ES-I3 (cell line): ENCODE data around the gene RPTOR.
"Not testable (repeated sequence)": the region's sequence is repeated elsewhere in the genome, so short reads cannot be mapped to it uniquely, and the experiment has no call there.

Experiments
- H3K36me3 ChIP-seq: 2 replicates; pipeline ENCODE4 v1.6.1; 2013; ENCODE audit warnings: mild to moderate bottlenecking, low read length, control low read depth, moderate library complexity; ENCODE audit not compliant: insufficient read depth
- H3K4me1 ChIP-seq: 2 replicates; pipeline ENCODE4 v1.6.1; 2013; ENCODE audit warnings: mild to moderate bottlenecking, control low read depth, low read length; ENCODE audit not compliant: insufficient read depth
- H3K9ac ChIP-seq: 2 replicates; pipeline ENCODE4 v1.6.1; 2013; ENCODE audit warnings: low read depth, mild to moderate bottlenecking, low read length, moderate library complexity
- H3K9me3 ChIP-seq: 2 replicates; pipeline ENCODE4 v1.6.1; 2013; ENCODE audit warnings: mild to moderate bottlenecking, low read length, moderate library complexity; ENCODE audit not compliant: control insufficient read depth, insufficient read depth

Gene RPTOR

DNA sequence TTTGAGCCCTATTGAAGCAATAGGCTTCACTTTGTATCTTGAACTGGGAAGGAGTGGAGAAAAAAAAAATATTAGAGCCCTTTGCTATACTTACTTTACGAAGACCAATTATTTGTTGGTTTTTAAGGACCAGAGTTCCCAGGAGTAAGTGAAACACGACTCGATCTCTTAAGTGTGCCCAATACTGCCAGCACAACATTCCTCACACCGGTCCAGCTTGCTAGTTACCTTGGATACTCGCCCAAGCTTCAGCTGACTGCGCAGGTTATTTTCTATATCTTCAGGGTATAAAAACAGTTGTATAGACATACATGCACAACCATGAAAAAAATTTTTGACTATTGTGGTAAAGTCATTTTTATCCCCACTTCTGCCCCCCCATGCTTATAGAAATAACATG lies 72.1 kb downstream of the RPTOR start:
- Histone ChIP-seq H3K9ac (no peak overlapping the region), H3K9me3 (no peaks in the 10 kb centered on the region), H3K4me1 (peaks cover 27% of the 10 kb centered on the region; the same call in 1 of the 2 replicates), H3K36me3 (no peaks in the 10 kb centered on the region; the same call in 1 of the 2 replicates)

DNA sequence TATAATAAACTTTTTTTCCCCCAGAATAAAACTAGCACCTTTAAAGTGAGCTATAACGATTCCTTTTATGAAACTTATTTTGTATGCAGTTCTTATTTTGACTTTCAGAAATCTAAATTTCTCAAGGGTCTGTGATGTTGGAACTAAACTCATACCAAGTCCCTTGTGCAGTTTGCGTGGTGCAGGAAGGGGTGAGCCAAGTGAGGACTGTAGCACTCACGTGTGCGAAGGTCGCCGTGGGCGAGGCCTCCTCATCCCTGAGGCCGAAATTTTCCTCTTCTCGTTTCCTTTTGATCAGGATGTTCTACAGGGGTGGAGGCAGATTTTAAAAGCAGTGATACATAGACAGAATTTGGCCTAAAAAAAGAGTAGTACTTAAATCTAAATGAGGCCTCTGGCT lies 73.7 kb downstream of the RPTOR start:
- Histone ChIP-seq H3K9me3 (no peaks in the 10 kb centered on the region), H3K9ac (no peak overlapping the region), H3K4me1 (peaks cover 27% of the 10 kb centered on the region; the same call in 1 of the 2 replicates), H3K36me3 (no peaks in the 10 kb centered on the region)

DNA sequence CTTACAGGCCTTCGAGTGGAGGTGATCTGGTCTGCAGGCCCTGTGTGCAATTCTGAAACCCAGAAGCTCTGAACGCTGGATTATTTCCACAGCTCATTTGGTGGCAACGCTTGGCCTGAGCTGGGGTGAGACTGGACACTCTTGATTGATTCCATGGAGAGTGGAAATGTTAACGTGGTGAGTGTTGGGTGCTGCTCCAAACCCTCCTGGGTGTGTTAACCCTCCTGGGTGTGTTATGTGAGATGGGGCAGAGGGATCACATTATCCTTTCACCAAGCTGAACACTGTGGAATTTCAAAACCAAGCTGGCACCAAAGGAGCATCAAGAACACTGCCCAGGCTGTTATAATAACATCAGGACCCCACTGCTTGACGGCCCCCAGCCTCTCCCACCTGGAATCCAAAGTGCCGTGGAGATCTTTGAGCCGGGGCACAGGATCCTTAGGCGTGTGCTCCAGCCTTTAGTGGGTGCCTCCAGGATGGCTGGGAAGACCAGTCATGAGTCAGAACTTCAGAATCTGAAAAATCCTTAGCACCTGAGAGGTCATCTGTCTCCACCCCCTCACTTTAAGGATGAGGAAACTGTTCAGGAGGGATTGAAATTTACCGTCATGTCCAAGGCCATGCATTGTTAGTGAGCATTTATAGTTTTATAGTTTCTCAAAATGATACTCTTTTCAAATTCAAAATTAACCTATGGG lies 75.0 kb downstream of the RPTOR start:
- H3K9ac ChIP-seq = no peak overlapping the region
- no peaks in the 10 kb centered on the region for H3K36me3 ChIP-seq
- H3K4me1 ChIP-seq = peaks cover 30% of the 10 kb centered on the region
- H3K9me3 ChIP-seq = no peaks in the 10 kb centered on the region

DNA sequence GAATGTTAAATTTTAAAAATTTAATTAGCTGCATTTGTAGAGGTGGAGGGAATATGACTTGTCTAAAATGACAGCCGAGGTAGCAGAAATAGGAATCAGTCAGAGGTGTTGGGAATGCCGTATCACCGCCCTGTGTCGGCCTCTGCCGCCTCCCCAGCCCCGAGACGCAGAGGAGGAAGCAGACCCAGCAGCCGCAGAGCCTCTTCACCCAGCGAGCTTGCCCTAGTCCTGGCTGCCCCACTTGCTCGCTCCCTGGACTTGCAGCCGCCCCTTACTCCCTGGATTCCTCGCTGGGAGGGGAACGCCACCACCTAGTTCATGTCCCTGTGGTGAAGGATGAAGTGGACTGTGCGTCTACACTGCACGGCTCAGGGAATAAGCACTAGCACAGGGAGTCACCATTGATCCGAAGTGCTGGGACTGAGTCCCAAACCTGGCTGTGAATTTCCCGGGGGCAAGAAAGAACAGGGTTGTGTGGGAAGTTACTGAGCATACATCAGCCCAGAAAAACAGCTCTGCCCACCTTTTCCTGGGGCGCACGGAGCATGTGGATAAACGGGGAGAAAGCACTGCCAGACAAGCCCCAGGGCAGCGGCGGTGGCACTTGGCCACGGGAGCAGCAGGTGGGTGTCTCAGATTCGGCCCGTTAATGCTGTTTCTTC lies 76.8 kb downstream of the RPTOR start:
- H3K9ac ChIP-seq = no peak overlapping the region

DNA sequence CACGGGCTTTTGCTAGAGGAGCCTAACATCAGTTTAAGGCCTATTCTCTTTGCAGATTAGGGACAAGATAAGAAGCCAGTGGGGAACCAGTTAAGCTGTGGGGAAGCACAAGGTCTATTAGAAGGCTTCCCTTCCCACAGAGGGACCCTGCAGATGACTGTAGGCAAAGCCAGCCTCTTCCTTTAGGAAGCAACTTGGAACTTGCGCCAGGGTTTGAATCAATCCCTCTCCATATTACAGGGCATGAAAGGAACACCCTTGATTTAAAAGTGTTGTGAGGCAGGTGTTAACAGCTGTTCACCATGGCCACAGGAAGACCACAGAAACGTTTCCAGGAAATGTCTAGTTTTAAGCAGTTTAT lies 77.3 kb downstream of the RPTOR start:
- no peaks in the 10 kb centered on the region for H3K9me3 ChIP-seq
- no peaks in the 10 kb centered on the region for H3K36me3 ChIP-seq
- H3K9ac ChIP-seq = no peak overlapping the region
- H3K4me1 ChIP-seq = peaks cover 27% of the 10 kb centered on the region

More for the DNA sequence above, 76.8 kb downstream of the RPTOR start:
- H3K9me3 ChIP-seq = no peaks in the 10 kb centered on the region
- no peaks in the 10 kb centered on the region for H3K36me3 ChIP-seq
- peaks cover 27% of the 10 kb centered on the region for H3K4me1 ChIP-seq

DNA sequence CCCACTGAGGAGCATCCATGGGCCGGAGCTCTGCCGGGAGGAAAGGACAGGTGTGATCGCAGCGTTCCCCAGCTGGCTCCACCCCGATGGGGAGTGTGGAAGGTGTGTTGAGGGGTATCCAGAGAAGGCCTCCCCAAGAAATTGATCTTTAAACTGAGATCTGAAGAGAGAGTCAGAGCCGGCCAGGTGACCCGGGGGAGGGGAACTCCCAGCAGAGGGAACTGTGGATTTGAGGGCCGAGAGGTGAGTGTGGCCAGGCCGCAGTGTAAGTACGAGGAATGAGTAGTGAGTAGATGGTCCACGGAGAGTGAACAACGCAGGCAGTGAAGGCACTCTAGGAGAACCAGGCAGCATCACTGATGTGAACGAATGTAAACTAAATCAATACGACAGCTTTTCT lies 80.2 kb downstream of the RPTOR start:
- no peak overlapping the region for H3K9ac ChIP-seq

DNA sequence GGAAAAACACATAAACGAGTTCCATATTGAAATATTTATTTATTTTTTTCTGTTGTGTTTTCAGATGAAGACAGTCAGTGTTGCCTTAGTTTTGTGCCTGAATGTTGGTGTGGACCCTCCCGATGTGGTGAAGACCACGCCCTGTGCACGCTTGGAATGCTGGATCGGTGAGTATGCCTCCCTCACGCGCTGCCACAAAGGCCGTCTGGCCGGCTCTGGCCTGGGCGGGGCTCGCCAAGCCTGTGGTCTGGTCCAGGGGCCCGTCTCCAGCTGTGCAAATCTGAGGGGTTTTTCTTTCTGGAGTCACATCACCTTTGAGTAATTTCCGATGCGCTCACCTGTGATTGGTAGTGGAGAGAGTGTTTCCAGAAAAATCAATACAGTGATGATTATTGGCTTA lies 81.0 kb downstream of the RPTOR start:
- Histone ChIP-seq H3K9ac (no peak overlapping the region), H3K36me3 (no peaks in the 10 kb centered on the region), H3K9me3 (no peaks in the 10 kb centered on the region), H3K4me1 (peaks cover 12% of the 10 kb centered on the region)

More for the DNA sequence above, 80.2 kb downstream of the RPTOR start:
- Histone ChIP-seq H3K4me1 (peaks cover 13% of the 10 kb centered on the region), H3K36me3 (no peaks in the 10 kb centered on the region), H3K9me3 (no peaks in the 10 kb centered on the region)

DNA sequence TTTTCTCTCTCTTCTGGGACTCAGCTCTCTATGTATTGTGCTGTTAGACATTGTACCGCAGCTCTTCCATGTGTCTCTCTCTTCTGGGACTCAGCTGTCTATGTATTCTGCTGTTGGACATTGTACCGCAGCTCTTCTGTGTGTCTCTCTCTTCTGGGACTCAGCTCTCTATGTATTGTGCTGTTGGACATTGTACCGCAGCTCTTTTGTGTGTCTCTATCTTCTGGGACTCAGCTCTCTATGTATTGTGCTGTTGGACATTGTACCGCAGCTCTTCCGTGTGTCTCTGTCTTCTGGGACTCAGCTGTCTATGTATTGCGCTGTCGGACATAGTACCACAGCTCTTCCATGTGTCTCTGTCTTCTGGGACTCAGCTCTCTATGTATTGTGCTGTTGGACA lies 84.2 kb downstream of the RPTOR start:
- H3K4me1 ChIP-seq = peaks cover 13% of the 10 kb centered on the region
- H3K9me3 ChIP-seq, H3K36me3 ChIP-seq, H3K9ac ChIP-seq: not testable (repeated sequence)

DNA sequence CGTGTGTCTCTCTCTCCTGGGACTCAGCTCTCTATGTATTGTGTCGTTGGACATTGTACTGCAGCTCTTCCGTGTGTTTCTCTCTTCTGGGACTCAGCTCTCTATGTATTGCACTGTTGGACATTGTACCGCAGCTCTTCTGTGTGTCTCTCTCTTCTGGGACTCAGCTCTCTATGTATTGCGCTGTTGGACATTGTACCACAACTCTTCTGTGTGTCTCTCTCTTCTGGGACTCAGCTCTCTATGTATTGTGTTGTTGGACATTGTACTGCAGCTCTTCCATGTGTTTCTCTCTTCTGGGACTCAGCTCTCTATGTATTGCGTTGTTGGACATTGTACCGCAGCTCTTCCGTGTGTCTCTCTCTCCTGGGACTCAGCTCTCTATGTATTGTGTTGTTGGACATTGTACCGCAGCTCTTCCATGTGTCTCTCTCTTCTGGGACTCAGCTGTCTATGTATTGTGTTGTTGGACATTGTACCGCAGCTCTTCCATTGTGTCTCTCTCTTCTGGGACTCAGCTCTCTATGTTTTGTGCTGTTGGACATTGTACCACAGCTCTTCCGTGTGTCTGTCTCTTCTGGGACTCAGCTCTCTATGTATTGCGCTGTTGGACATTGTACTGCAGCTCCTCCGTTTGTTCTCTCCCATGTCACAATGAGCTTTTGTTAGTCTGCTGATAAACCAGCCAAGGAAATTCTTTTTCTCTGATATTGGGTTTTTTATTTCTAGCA lies 84.8 kb downstream of the RPTOR start:
- Histone ChIP-seq H3K9ac (no peak overlapping the region), H3K4me1 (peaks cover 13% of the 10 kb centered on the region), H3K36me3 (no peaks in the 10 kb centered on the region), H3K9me3 (no peaks in the 10 kb centered on the region)

DNA sequence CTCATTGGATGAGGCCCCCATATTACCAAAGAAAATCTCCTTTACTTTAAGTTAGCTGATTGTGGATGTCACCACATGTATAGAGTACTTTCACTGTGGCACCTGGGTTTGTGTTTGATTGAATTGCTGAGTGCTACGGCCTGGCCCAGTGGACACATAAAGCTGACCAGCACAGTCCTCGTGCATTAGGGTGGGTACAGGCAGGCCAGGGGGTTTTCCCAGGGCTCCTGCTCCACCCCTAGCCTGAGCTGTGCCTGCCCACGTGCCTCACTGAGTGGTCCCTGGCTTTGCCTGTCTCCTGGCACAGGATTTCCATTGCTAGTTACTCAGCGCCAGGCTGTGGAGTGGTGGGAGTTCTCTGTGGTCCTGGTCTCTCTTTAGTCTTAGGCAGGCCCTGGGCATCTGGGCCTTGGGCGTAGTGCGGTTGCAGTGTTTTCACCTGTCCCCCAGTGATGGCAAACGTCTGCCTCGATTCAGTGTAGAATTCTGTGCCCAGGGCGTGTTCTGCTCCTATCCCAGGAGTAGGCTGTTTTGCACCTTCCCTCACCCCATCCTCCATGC lies 86.0 kb downstream of the RPTOR start:
- peaks cover 9% of the 10 kb centered on the region; the same call in 1 of the 2 replicates for H3K4me1 ChIP-seq
- H3K9ac ChIP-seq = no peak overlapping the region
- H3K9me3 ChIP-seq = no peaks in the 10 kb centered on the region
- H3K36me3 ChIP-seq = no peaks in the 10 kb centered on the region

DNA sequence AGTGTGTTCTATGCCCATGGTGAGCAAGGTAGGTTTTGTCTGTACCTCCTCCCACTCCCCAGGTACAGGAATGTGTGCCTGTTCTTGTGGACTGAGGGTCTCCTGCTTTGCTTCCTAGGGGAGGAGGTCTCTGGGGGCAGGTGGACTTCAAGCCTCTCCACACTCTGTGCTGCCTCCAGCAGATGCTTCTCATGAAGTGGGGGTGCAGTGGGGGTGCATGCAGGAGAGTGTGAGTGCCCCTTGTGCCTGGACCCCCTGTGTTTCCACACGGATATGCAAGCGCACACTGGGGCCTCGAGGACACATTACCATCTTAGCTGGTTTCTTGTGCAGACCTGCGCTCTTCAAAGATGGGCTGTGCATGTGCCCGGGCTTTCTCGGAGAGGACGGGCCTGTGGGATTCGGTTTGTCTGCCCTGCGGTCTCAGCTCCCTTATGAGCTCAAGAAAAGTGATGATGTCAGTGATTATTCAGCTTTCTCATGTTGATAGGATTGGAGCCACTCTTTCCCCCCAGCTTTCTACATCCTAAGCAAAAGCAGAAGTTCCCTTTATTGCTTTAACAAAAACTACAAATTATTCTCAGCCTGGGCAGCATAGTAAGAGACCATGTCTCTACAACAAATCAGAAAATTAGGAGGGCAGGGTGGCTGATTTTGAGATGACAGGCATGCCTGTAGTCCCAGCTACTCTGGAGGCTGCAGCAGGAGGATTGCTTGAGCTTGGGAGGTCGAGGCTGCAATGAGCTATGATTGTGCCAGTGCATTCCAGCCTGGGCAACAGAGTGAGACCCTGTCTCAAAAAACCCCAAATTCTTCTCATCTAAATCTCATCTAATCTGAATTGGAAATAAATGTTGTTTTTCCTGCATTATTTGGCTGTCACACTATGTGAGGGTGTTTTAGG lies 86.8 kb downstream of the RPTOR start:
- Histone ChIP-seq H3K4me1 (peaks cover 9% of the 10 kb centered on the region; the same call in 1 of the 2 replicates), H3K9me3 (no peaks in the 10 kb centered on the region), H3K9ac (no peak overlapping the region), H3K36me3 (no peaks in the 10 kb centered on the region)

DNA sequence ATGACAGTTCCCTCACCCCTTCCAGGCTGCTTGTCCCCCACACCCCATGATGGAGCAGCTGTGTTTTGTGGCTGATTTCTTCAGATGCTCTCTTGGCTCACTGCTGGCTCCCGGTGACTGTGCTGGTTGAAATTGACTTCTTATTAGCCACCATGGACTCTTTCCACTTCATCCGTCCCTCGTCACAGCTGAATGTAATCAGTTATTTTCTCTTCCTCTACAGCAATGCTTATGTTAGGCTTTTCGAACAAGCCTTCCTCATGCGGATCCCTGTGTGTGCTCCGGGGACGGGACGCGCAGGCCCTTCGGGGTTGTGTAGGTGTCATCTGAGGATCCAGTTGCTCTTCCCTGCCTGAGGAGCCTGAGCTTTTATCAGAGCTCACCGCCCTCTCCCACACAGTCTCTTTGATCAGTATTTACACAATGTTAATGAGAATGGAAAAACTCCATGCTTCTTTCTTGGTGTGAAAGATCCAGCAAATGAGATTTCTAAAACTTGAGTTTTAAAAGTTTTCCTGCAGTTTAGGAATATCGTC lies 87.5 kb downstream of the RPTOR start:
- Histone ChIP-seq H3K4me1 (peaks cover 9% of the 10 kb centered on the region; the same call in 1 of the 2 replicates), H3K9ac (no peak overlapping the region)

DNA sequence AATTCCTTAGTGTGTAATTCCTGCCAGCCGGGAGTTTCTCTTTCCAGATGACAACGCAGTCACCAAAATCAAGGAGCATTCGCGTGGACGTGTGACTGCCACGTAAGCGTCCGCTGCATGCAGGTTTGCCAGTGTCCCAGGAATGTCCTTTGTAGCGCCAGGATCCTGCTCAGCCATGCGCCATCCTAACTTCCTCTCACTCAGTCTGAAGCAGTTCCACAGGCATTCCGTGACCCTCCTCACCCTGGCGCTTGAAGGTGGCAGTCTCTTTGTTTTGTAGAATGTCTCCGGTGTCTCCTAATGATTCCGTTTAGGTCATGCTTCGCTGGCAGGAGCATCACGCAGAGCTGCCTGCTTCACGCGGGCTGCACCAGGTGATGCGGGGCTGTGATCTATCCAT lies 88.6 kb downstream of the RPTOR start:
- no peak overlapping the region for H3K9ac ChIP-seq
- H3K4me1 ChIP-seq = peaks cover 9% of the 10 kb centered on the region; the same call in 1 of the 2 replicates
- no peaks in the 10 kb centered on the region for H3K36me3 ChIP-seq
- H3K9me3 ChIP-seq = no peaks in the 10 kb centered on the region

More for the DNA sequence above, 87.5 kb downstream of the RPTOR start:
- no peaks in the 10 kb centered on the region for H3K36me3 ChIP-seq
- H3K9me3 ChIP-seq = no peaks in the 10 kb centered on the region
